GM12878 (cell line): ENCODE results near the gene RPL7A.

Experiments
- CHD2 ChIP-seq: IDR thresholded peaks from 2 replicates; pipeline ENCODE4 v1.6.1; 2011; ENCODE audit warnings: low read depth, low read length, improper control_type of control experiment, borderline replicate concordance
- GABPA ChIP-seq: IDR thresholded peaks from 2 replicates; pipeline ENCODE4 v1.6.1; 2014; ENCODE audit warnings: antibody characterized with exemption, low read depth, mild to moderate bottlenecking, inconsistent platforms
- MXI1 ChIP-seq: fragments of 150-350 bp; IDR thresholded peaks from 2 replicates; pipeline ENCODE4 v1.6.1; 2011; ENCODE audit warnings: low read depth, mild to moderate bottlenecking, inconsistent platforms, low read length, improper control_type of control experiment
- NR2C2 ChIP-seq: IDR thresholded peaks from 2 replicates; pipeline ENCODE4 v1.6.1; 2011; ENCODE audit warnings: borderline replicate concordance, low read depth; ENCODE audit not compliant: control insufficient read depth, insufficient read length
- POLR2A ChIP-seq: IDR thresholded peaks from 2 replicates; pipeline ENCODE4 v1.6.1; 2011; ENCODE audit warnings: low read depth, mild to moderate bottlenecking, low read length
- POU2F2 ChIP-seq: IDR thresholded peaks from 3 replicates; pipeline ENCODE4 v1.6.1; 2011; ENCODE audit warnings: low read depth, mild to moderate bottlenecking, low read length, borderline replicate concordance
- ZNF24 ChIP-seq: fragments of 450-650 bp; IDR thresholded peaks from 2 replicates; pipeline ENCODE4 v1.6.1; 2017; ENCODE audit warnings: antibody characterized with exemption, mild to moderate bottlenecking
- TF ChIP-seq, protein P1 (sequence below), 3 experiments: IDR thresholded peaks in 2 of 3; conservative IDR thresholded peaks in 1 of 3; 2 replicates each; pipeline ENCODE4 v1.5.1; 2011; ENCODE audit warnings: low read depth in 3 of 3, low read length in 3 of 3, mild to moderate bottlenecking in 3 of 3, control low read depth in 2 of 3, moderate library complexity in 2 of 3, inconsistent platforms in 1 of 3, mixed read lengths in 1 of 3; ENCODE audit not compliant: control insufficient read depth in 2 of 3, insufficient read depth in 1 of 3; ENCODE audit errors: extremely low read depth in 1 of 3
- TF ChIP-seq, protein P2 (sequence below): IDR thresholded peaks from 2 replicates; pipeline ENCODE4 v1.6.1; 2012; ENCODE audit warnings: low read depth, low read length, improper control_type of control experiment

- TF ChIP-seq, protein P1, sequence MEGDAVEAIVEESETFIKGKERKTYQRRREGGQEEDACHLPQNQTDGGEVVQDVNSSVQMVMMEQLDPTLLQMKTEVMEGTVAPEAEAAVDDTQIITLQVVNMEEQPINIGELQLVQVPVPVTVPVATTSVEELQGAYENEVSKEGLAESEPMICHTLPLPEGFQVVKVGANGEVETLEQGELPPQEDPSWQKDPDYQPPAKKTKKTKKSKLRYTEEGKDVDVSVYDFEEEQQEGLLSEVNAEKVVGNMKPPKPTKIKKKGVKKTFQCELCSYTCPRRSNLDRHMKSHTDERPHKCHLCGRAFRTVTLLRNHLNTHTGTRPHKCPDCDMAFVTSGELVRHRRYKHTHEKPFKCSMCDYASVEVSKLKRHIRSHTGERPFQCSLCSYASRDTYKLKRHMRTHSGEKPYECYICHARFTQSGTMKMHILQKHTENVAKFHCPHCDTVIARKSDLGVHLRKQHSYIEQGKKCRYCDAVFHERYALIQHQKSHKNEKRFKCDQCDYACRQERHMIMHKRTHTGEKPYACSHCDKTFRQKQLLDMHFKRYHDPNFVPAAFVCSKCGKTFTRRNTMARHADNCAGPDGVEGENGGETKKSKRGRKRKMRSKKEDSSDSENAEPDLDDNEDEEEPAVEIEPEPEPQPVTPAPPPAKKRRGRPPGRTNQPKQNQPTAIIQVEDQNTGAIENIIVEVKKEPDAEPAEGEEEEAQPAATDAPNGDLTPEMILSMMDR (IDR thresholded peaks at IDR 0.05 in 2 of 3, conservative IDR thresholded peaks at IDR 0.05 in 1 of 3; ENCODE audit: control insufficient read depth in 2 of 3, extremely low read depth in 1 of 3, insufficient read depth in 1 of 3, low read depth in 3 of 3, low read length in 3 of 3), result no peak
- TF ChIP-seq ZNF24 (no peak), CHD2 (no peak), GABPA (no peak), NR2C2 (no peak), POLR2A (no peak), POU2F2 (no peak), MXI1 (no peak)
- TF ChIP-seq, protein P2, sequence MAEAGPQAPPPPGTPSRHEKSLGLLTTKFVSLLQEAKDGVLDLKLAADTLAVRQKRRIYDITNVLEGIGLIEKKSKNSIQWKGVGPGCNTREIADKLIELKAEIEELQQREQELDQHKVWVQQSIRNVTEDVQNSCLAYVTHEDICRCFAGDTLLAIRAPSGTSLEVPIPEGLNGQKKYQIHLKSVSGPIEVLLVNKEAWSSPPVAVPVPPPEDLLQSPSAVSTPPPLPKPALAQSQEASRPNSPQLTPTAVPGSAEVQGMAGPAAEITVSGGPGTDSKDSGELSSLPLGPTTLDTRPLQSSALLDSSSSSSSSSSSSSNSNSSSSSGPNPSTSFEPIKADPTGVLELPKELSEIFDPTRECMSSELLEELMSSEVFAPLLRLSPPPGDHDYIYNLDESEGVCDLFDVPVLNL, result no peak
Observed at GRCh38 chr9:133305731-133306130, 42.3 kb upstream of the RPL7A start.
